Panc1 (cell line): ENCODE data around the gene CPSF3.

Experiments used
- TCF7L2 ChIP-seq: IDR thresholded peaks from 2 replicates; pipeline ENCODE4 v1.6.1; 2011; ENCODE audit warnings: mild to moderate bottlenecking, low read depth, low read length, inconsistent platforms
- TF ChIP-seq, protein P1 (sequence below): fragments of 450-650 bp; IDR thresholded peaks from 2 replicates; pipeline ENCODE4 v1.5.1; 2017; ENCODE audit warnings: mild to moderate bottlenecking

DNA sequence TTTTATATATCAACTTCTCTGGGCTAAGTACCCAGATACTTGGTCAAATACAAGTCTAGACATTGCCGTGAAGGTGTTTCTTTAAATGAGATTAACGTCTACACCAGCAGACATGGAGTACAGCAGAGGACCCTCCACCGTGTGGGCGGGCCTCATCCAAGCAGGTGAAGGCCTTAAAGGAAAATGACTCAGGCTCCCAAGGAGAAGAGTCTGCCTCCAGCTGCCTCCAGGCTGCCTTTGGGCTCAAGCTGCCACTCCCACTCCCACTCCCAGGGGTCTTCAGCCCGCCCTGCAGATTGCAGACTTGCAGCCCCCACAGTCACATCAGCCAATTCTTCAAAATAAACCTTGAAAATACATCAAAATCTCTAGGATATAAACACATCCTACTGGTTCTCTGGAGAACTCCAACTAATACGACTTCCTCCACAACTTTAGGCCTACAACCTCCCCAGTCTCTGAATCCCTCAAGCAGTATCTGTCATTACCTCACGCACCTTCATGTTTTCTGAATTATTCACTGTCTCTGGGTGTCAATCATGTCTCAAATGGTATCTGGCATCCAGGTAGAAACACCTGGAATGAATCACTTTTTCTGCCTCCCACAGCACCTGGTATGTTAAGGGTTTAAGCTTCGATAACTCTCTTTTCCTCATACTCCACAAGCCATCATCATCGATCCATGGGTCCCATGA, 7.0 kb upstream of the CPSF3 start:
- TF ChIP-seq, protein P1, sequence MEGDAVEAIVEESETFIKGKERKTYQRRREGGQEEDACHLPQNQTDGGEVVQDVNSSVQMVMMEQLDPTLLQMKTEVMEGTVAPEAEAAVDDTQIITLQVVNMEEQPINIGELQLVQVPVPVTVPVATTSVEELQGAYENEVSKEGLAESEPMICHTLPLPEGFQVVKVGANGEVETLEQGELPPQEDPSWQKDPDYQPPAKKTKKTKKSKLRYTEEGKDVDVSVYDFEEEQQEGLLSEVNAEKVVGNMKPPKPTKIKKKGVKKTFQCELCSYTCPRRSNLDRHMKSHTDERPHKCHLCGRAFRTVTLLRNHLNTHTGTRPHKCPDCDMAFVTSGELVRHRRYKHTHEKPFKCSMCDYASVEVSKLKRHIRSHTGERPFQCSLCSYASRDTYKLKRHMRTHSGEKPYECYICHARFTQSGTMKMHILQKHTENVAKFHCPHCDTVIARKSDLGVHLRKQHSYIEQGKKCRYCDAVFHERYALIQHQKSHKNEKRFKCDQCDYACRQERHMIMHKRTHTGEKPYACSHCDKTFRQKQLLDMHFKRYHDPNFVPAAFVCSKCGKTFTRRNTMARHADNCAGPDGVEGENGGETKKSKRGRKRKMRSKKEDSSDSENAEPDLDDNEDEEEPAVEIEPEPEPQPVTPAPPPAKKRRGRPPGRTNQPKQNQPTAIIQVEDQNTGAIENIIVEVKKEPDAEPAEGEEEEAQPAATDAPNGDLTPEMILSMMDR = no peak
- TF ChIP-seq TCF7L2 = no peak
